Measurements from ENCODE around the gene FHAD1.

FHAD1 gene

GRCh38 chr1:15224974-15225373 lies 22.0 kb upstream of the FHAD1 start:
- no peak for DNase-seq (ENCODE audit: low read depth)
- no peak overlapping the region for H3K4me3 ChIP-seq (ENCODE audit: low read length)
- no peak for TF ChIP-seq CTCF (IDR thresholded peaks at IDR 0.05; ENCODE audit: insufficient read depth, low read depth, low read length, missing control alignments)

- H3K4me3 ChIP-seq (ENCODE audit: low read length): no peak overlapping the region
- no peak for TF ChIP-seq CTCF (IDR thresholded peaks at IDR 0.05; ENCODE audit: insufficient read depth, low read depth, low read length, missing control alignments)
- DNase-seq (ENCODE audit: low read depth): no peak
Observed at GRCh38 chr1:15225461-15225860, 21.6 kb upstream of the FHAD1 start.

- no peak for TF ChIP-seq CTCF (IDR thresholded peaks at IDR 0.05; ENCODE audit: insufficient read depth, low read depth, low read length, missing control alignments)
- DNase-seq (ENCODE audit: low read depth): no peak
- H3K4me3 ChIP-seq (ENCODE audit: low read length): no peak overlapping the region
Observed at GRCh38 chr1:15226388-15227255, 20.4 kb upstream of the FHAD1 start.

- no peak for DNase-seq (ENCODE audit: low read depth)
- no peak overlapping the region for H3K4me3 ChIP-seq (ENCODE audit: low read length)
- no peak for TF ChIP-seq CTCF (IDR thresholded peaks at IDR 0.05; ENCODE audit: insufficient read depth, low read depth, low read length, missing control alignments)
Observed at GRCh38 chr1:15229707-15230131, 17.3 kb upstream of the FHAD1 start.

GRCh38 chr1:15231714-15232201 lies 15.3 kb upstream of the FHAD1 start:
- TF ChIP-seq CTCF (IDR thresholded peaks at IDR 0.05; ENCODE audit: insufficient read depth, low read depth, low read length, missing control alignments): no peak
- no peak for DNase-seq (ENCODE audit: low read depth)
- H3K4me3 ChIP-seq (ENCODE audit: low read length): no peak overlapping the region

GRCh38 chr1:15233689-15234088 lies 13.3 kb upstream of the FHAD1 start:
- no peak for TF ChIP-seq CTCF (IDR thresholded peaks at IDR 0.05; ENCODE audit: insufficient read depth, low read depth, low read length, missing control alignments)
- H3K4me3 ChIP-seq (ENCODE audit: low read length): no peak overlapping the region
- no peak for DNase-seq (ENCODE audit: low read depth)

- no peak overlapping the region for H3K4me3 ChIP-seq (ENCODE audit: low read length)
- DNase-seq (ENCODE audit: low read depth): no peak
- no peak for TF ChIP-seq CTCF (IDR thresholded peaks at IDR 0.05; ENCODE audit: insufficient read depth, low read depth, low read length, missing control alignments)
Observed at GRCh38 chr1:15236321-15236721, 10.7 kb upstream of the FHAD1 start.
